B cell (primary cell): ENCODE results near the gene PSMD12.

Experiments
- CTCF ChIP-seq: fragments of 200-600 bp; IDR thresholded peaks from one replicate; pipeline ENCODE4 v1.8.0; 2022; ENCODE audit warnings: antibody characterized with exemption, mild to moderate bottlenecking
- EZH2 ChIP-seq: IDR thresholded peaks from 2 replicates; pipeline ENCODE4 v1.6.1; 2012; ENCODE audit warnings: borderline replicate concordance, low read depth, mild to moderate bottlenecking, moderate library complexity, low read length; ENCODE audit not compliant: insufficient read depth, poor library complexity, severe bottlenecking

DNA sequence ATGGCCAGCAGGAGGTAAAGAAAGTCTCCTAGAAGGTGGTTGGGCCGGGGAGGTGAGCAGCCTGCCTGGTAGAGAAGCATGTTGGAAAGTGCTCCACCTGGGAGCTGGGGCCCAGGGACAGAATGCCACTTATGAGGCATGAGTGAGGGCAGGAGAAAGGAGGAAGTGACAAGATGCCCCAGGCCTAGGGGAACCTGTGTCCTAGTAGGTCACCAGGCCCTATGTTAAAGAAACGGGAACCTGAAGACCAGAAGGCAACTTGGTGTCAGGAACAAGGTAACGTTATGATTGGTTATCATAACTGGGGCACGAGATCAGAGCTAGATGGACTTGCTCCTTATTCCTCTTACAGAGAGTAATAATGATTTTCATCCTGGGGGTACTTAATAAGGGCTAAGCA lies 45.0 kb upstream of the PSMD12 start:
- TF ChIP-seq CTCF (no peak), EZH2 (no peak)
